SK-N-SH (cell line): ENCODE data around the gene FBXL2. TPM values are rescaled to one million over a fixed set of nuclear protein-coding genes. Genes with fewer than 3 reads are reported as not detected.

ENCODE experiments used
- CTCF ChIA-PET: fragments of 300-600, 350-600 bp; formaldehyde crosslinking; extraction: SDS; loops from one replicate; lab custom pipeline; 2021; lab: Yijun Ruan, JAX
- POLR2A ChIA-PET: fragments of 350-600 bp; sonication (Branson Sonifier 250); formaldehyde crosslinking; extraction: SDS; loops from one replicate; lab custom pipeline; 2020; ENCODE audit warnings: antibody characterized with exemption, inconsistent platforms; lab: Yijun Ruan, JAX
- DNase-seq: peaks from one replicate; pipeline ENCODE4 v3.0.0; 2012
- H2AFZ ChIP-seq: fragments of 200-600 bp; sonication (generic); 2 replicates; pipeline ENCODE4 v1.8.1; 2016; ENCODE audit warnings: antibody characterized with exemption, mild to moderate bottlenecking, low read depth
- H3F3A ChIP-seq: fragments of 200-600 bp; sonication (generic); replicated peaks from 2 replicates; pipeline ENCODE3; 2016; ENCODE audit warnings: antibody characterized with exemption, mild to moderate bottlenecking; ENCODE audit not compliant: insufficient read depth
- H3K27ac ChIP-seq, 2 experiments: fragments of 200-500 bp in 1 of 2; fragments of 200-600 bp in 1 of 2; sonication (Bioruptor generic) in 1 of 2; sonication (generic), shearing (Covaris generic) in 1 of 2; 2 replicates each; pipeline versions ENCODE4 v1.5.1 to v1.6.1; 2014 to 2016; ENCODE audit warnings: low read depth in 2 of 2, inconsistent platforms in 1 of 2, low read length in 1 of 2, mild to moderate bottlenecking in 1 of 2, mixed read lengths in 1 of 2
- H3K27me3 ChIP-seq: fragments of 200-600 bp; sonication (generic), shearing (Covaris generic); 2 replicates; pipeline ENCODE4 v1.6.1; 2016; ENCODE audit warnings: mixed run types; ENCODE audit not compliant: insufficient read depth
- H3K36me3 ChIP-seq, 2 experiments: fragments of 200-500 bp in 1 of 2; fragments of 200-600 bp in 1 of 2; sonication (Bioruptor generic) in 1 of 2; sonication (generic) in 1 of 2; replicated peaks in 1 of 2; 2 replicates each; pipeline versions ENCODE3 to v1.5.1; 2014 to 2016; ENCODE audit warnings: low read length in 1 of 2, mild to moderate bottlenecking in 1 of 2; ENCODE audit not compliant: insufficient read depth in 2 of 2, control insufficient read depth in 1 of 2
- H3K4me1 ChIP-seq, 2 experiments: fragments of 200-500 bp in 1 of 2; fragments of 200-600 bp in 1 of 2; sonication (Bioruptor generic) in 1 of 2; sonication (generic), shearing (Covaris generic) in 1 of 2; 2 replicates each; pipeline versions ENCODE4 v1.5.1 to v1.6.1; 2014 to 2016; ENCODE audit warnings: low read depth in 1 of 2, low read length in 1 of 2, mixed run types in 1 of 2; ENCODE audit not compliant: insufficient read depth in 2 of 2, control insufficient read depth in 1 of 2
- H3K4me2 ChIP-seq: fragments of 200-600 bp; sonication (generic), shearing (Covaris generic); 2 replicates; pipeline ENCODE4 v1.6.1; 2017; ENCODE audit warnings: mixed run types
- H3K4me3 ChIP-seq, 2 experiments: fragments of 200-500 bp in 1 of 2; fragments of 200-600 bp in 1 of 2; sonication (Bioruptor generic) in 1 of 2; sonication (generic), shearing (Covaris generic) in 1 of 2; 2 replicates each; pipeline versions ENCODE4 v1.5.1 to v1.8.1; 2014 to 2016; ENCODE audit warnings: low read depth in 2 of 2, inconsistent platforms in 1 of 2, low read length in 1 of 2, mild to moderate bottlenecking in 1 of 2, mixed read lengths in 1 of 2, moderate library complexity in 1 of 2
- H3K79me2 ChIP-seq: fragments of 200-600 bp; sonication (generic); 2 replicates; pipeline ENCODE4 v1.8.1; 2017; ENCODE audit warnings: mild to moderate bottlenecking; ENCODE audit not compliant: insufficient read depth
- H3K9ac ChIP-seq: fragments of 200-600 bp; sonication (generic); 2 replicates; pipeline ENCODE4 v1.6.1; 2017; ENCODE audit warnings: mixed run types
- H3K9me2 ChIP-seq: fragments of 200-600 bp; sonication (generic); 2 replicates; pipeline ENCODE4 v1.6.1; 2017; ENCODE audit warnings: mixed run types
- H3K9me3 ChIP-seq: fragments of 200-600 bp; sonication (generic); 2 replicates; pipeline ENCODE4 v1.6.1; 2017; ENCODE audit warnings: mixed run types, mild to moderate bottlenecking, moderate library complexity
- H4K20me1 ChIP-seq: fragments of 200-600 bp; sonication (generic); 2 replicates; pipeline ENCODE4 v1.6.1; 2017; ENCODE audit warnings: mild to moderate bottlenecking, mixed run types; ENCODE audit not compliant: insufficient read depth
- CHD2 ChIP-seq: fragments of 150-350 bp; IDR thresholded peaks from 2 replicates; pipeline ENCODE4 v1.6.1; 2018; ENCODE audit warnings: low read length; ENCODE audit not compliant: partially characterized antibody
- CTCF ChIP-seq: fragments of 200-600 bp; sonication (generic); IDR thresholded peaks from 2 replicates; pipeline ENCODE4 v1.6.1; 2017; ENCODE audit warnings: antibody characterized with exemption, mild to moderate bottlenecking, moderate library complexity
- EP300 ChIP-seq, 2 experiments: IDR thresholded peaks; 2 replicates each; pipeline versions ENCODE4 v1.4.0 to v1.6.1; 2012; ENCODE audit warnings: borderline replicate concordance in 1 of 2, low read depth in 1 of 2, low read length in 1 of 2
- FOXJ3 ChIP-seq: sonication (generic); formaldehyde crosslinking; IDR thresholded peaks from 2 replicates; pipeline ENCODE4 v1.5.1; 2020; ENCODE audit warnings: mild to moderate bottlenecking, missing genetic modification reagents
- GABPA ChIP-seq: IDR thresholded peaks from 2 replicates; pipeline ENCODE4 v1.4.0; 2012; ENCODE audit warnings: low read depth, mild to moderate bottlenecking
- GATA2 ChIP-seq: sonication (generic); formaldehyde crosslinking; IDR thresholded peaks from 2 replicates; pipeline ENCODE4 v1.5.0; 2020; ENCODE audit warnings: mild to moderate bottlenecking, missing genetic modification reagents
- IRF3 ChIP-seq: fragments of 150-350 bp; IDR thresholded peaks from 2 replicates; pipeline ENCODE4 v1.6.1; 2016; ENCODE audit warnings: mild to moderate bottlenecking, low read depth, low read length
- MAX ChIP-seq: IDR thresholded peaks from 2 replicates; pipeline ENCODE4 v1.4.0; 2012; ENCODE audit warnings: low read depth
- NRF1 ChIP-seq: IDR thresholded peaks from 2 replicates; pipeline ENCODE4 v1.6.1; 2012; ENCODE audit warnings: low read depth, mild to moderate bottlenecking, low read length
- POLR2AphosphoS5 ChIP-seq: IDR thresholded peaks from 2 replicates; pipeline ENCODE4 v1.6.1; 2012; ENCODE audit warnings: low read depth, low read length
- RCOR1 ChIP-seq: fragments of 150-350 bp; IDR thresholded peaks from 2 replicates; pipeline ENCODE4 v1.6.1; 2017; ENCODE audit warnings: antibody characterized with exemption, low read length
- RFX5 ChIP-seq: IDR thresholded peaks from 2 replicates; pipeline ENCODE4 v1.6.1; 2012; ENCODE audit warnings: mild to moderate bottlenecking, improper control_type of control experiment, low read length
- RXRA ChIP-seq: IDR thresholded peaks from 2 replicates; pipeline ENCODE4 v1.4.0; 2012; ENCODE audit warnings: low read depth, mild to moderate bottlenecking, borderline replicate concordance
- TCF12 ChIP-seq: IDR thresholded peaks from 2 replicates; pipeline ENCODE4 v1.4.0; 2012
- TEAD4 ChIP-seq: IDR thresholded peaks from 2 replicates; pipeline ENCODE4 v1.4.0; 2012; ENCODE audit warnings: mild to moderate bottlenecking, borderline replicate concordance; ENCODE audit not compliant: insufficient read depth
- USF1 ChIP-seq: IDR thresholded peaks from 2 replicates; pipeline ENCODE4 v1.4.0; 2012; ENCODE audit warnings: low read depth, borderline replicate concordance
- ZBTB33 ChIP-seq: IDR thresholded peaks from 2 replicates; pipeline ENCODE4 v1.4.0; 2012; ENCODE audit warnings: low read depth, borderline replicate concordance
- WGBS: methylation state at CpG from one replicate; pipeline ENCODE4 v1.1.6; 2017; ENCODE audit warnings: low lambda C conversion rate; 5-methylcytosine and 5-hydroxymethylcytosine counted together
- polyA plus RNA-seq, 3 experiments: library from polyadenylated mRNA; depleted of rRNA; stranded (reverse); fragments of >200 nt; gene quantifications; 2 replicates each; pipeline ENCODE4 v1.2.3, GENCODE V29; 2012

Gene FBXL2
- polyA plus RNA-seq, 1 of the 3 experiments (the other 2 are of a cell fraction), result 13.7 TPM

GRCh38 chr3:33392703-33393125, 115.5 kb downstream of the FBXL2 start (continued):
- TF ChIP-seq RXRA (peak; percentile 50; the same call in 1 of the 2 replicates), MAX (peak; percentile 69)

- Histone ChIP-seq H3F3A (peaks cover 50% of the 10 kb centered on the region), H3K27me3 (no peaks in the 10 kb centered on the region), H3K27ac (peak overlapping the region; percentile 62 to 95), H2AFZ (no peak overlapping the region), H3K4me1 (peaks cover 10 to 34% of the 10 kb centered on the region in 2 experiments), H3K4me2 (no peak overlapping the region), H3K9ac (no peak overlapping the region), H3K79me2 (peaks cover 27% of the 10 kb centered on the region), H3K9me2 (no peaks in the 10 kb centered on the region), H3K9me3 (no peaks in the 10 kb centered on the region), H3K4me3 (no peak overlapping the region), H4K20me1 (no peaks in the 10 kb centered on the region), H3K36me3 (peaks cover 79 to 94% of the 10 kb centered on the region in 2 experiments)
- TF ChIP-seq RXRA (no peak), EP300 (IDR thresholded peaks at IDR 0.05; ENCODE audit: borderline replicate concordance in 1 of 2, low read depth in 1 of 2, low read length in 1 of 2) (peak in 1 of 2 experiments; percentile 81; a peak in 2 of 4 replicates), USF1 (no peak), CHD2 (peak; percentile 81), GATA2 (CRISPR knock-in tag) (peak; percentile 94), GABPA (no peak), FOXJ3 (CRISPR knock-in tag) (peak; percentile 52; the same call in 1 of the 2 replicates), IRF3 (no peak), MAX (no peak), TCF12 (peak; percentile 55), TEAD4 (no peak), CTCF (no peak), NRF1 (no peak), POLR2AphosphoS5 (peak; percentile 28; the same call in 1 of the 2 replicates), RCOR1 (peak; percentile 99), ZBTB33 (no peak), RFX5 (0 out of 2 replicates have a peak, but pooled peaks have one; percentile 34)
- CTCF ChIA-PET, result interaction anchor here (0.7 to 2.7 kb wide), 4 partner anchors 22 to 45 kb away, joined by 3 to 11 read pairs (median 5); no protein-coding TSS in a partner anchor
- 72% methylated on average over 1 of the region's 1 CpG for WGBS
- peak; percentile 65 for DNase-seq
- POLR2A ChIA-PET, result interaction anchor here (0.8 to 1.0 kb wide), 2 partner anchors 21 to 263 kb away, joined by 3 to 4 read pairs; no protein-coding TSS in a partner anchor
These were observed 117.3 kb downstream of the FBXL2 start for GRCh38 chr3:33394403-33395054.
